ENCODE data around the gene MADD. TPM values are rescaled to one million over a fixed set of nuclear protein-coding genes. Genes with fewer than 3 reads are reported as not detected.
A peak's percentile ranks its signal among the peaks of the same experiment; 100 is the strongest.

Gene MADD
- total RNA-seq, 4 donors from 2014 or later = 47.8 to 83.2 (median 72.9) TPM

- TF ChIP-seq, protein P1, sequence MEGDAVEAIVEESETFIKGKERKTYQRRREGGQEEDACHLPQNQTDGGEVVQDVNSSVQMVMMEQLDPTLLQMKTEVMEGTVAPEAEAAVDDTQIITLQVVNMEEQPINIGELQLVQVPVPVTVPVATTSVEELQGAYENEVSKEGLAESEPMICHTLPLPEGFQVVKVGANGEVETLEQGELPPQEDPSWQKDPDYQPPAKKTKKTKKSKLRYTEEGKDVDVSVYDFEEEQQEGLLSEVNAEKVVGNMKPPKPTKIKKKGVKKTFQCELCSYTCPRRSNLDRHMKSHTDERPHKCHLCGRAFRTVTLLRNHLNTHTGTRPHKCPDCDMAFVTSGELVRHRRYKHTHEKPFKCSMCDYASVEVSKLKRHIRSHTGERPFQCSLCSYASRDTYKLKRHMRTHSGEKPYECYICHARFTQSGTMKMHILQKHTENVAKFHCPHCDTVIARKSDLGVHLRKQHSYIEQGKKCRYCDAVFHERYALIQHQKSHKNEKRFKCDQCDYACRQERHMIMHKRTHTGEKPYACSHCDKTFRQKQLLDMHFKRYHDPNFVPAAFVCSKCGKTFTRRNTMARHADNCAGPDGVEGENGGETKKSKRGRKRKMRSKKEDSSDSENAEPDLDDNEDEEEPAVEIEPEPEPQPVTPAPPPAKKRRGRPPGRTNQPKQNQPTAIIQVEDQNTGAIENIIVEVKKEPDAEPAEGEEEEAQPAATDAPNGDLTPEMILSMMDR (IDR thresholded peaks at IDR 0.05) = no peak
- no peak for TF ChIP-seq POLR2A (IDR thresholded peaks at IDR 0.05)
- DNase-seq = no peak
- Histone ChIP-seq H3K36me3 (no peaks in the 10 kb centered on the region), H3K4me1 (peaks cover 0 to 3% (median 0%) of the 10 kb centered on the region in 4 donors), H3K27me3 (no peaks in the 10 kb centered on the region), H3K9me3 (no peaks in the 10 kb centered on the region), H3K27ac (no peak overlapping the region), H3K4me3 (no peak overlapping the region)
Observed at GRCh38 chr11:47350315-47350714, 80.4 kb downstream of the MADD start.

- no peak for TF ChIP-seq POLR2A (IDR thresholded peaks at IDR 0.05)
- TF ChIP-seq, protein P1 (IDR thresholded peaks at IDR 0.05) = no peak
- H3K4me3 ChIP-seq = no peak overlapping the region
- H3K9me3 ChIP-seq = no peaks in the 10 kb centered on the region
- peaks cover 0 to 3% (median 0%) of the 10 kb centered on the region in 4 donors for H3K4me1 ChIP-seq
- no peaks in the 10 kb centered on the region for H3K36me3 ChIP-seq
- no peak overlapping the region for H3K27ac ChIP-seq
- no peaks in the 10 kb centered on the region for H3K27me3 ChIP-seq
- no peak for DNase-seq
Observed at GRCh38 chr11:47351156-47352126, 81.5 kb downstream of the MADD start.

DNA sequence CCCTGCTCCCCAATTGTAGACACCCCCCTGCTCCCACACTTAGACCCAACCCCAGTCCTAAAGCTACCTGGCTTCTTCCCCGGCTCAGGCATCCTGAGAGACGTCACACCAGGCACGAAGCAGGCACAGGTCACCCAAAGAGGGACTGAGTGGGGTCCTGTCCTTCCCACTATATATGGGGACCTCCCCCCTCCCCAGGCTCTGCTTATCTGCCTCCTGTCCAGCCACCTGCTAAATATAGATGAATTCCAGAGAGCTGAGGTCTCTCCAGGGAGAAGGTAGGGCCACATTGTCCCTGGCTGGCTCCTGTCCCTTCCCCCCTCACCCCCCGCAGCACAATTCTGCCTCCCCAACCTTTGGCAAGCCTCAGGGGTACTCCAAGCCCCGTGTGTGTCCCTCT lies 82.6 kb downstream of the MADD start, which contains the start of gene MYBPC3:
Gene MYBPC3, minus strand, starts transcription at position 147 of the 400 bp plus-strand sequence. Its CDS starts 55 bp downstream, at position 92.
- no peaks in the 10 kb centered on the region for H3K36me3 ChIP-seq
- DNase-seq = no peak
- no peak within 1 kb of the TSS for H3K4me3 ChIP-seq
- TF ChIP-seq POLR2A (IDR thresholded peaks at IDR 0.05) = no peak
- TF ChIP-seq, protein P1 (IDR thresholded peaks at IDR 0.05) = no peak
- no peaks in the 10 kb centered on the region for H3K27me3 ChIP-seq
- H3K4me1 ChIP-seq = peaks cover 0 to 3% (median 0%) of the 10 kb centered on the region in 4 donors
- no peaks in the 10 kb centered on the region for H3K9me3 ChIP-seq
- no peak within 1 kb of the TSS for H3K27ac ChIP-seq

DNA sequence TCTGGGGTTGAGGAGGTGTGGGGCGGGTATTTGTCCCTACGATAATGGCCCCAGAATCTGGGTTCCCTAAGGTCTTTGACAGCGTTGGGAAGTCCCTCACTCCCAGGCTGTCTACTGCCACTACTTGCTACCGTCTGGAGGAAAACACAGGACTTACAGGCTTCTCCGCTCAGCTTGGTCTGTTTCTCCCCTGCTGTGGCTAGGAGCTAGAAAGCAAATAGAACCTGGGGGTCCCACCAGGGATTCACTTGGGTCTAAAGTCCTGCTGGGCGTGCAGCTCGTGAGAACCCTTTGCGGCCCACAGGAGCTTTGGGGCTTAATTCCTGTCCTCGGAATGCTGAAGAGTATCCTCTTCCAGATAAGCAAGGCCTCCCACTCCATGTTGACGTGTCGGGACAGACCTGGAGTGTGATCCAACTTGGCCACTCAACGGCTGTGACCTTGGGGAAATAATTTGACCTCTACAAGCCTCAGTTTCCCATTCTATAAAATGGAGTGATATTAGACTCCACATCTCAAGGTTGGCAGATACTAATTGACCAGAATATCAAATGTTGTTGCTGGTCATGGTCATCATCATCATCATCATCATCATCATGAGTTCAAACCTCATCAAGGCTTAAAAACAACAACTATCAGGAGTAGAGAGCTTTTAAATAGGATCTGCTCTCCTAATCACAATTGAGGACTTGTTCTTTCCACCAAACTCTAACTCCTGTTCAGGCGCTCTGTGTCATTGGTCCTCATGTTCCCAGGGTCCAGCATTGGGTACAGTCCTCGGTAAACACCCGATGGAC lies 84.2 kb downstream of the MADD start:
- H3K36me3 ChIP-seq = no peaks in the 10 kb centered on the region
- peaks cover 0 to 3% (median 0%) of the 10 kb centered on the region in 4 donors for H3K4me1 ChIP-seq
- no peak overlapping the region for H3K27ac ChIP-seq
- TF ChIP-seq, protein P1 (IDR thresholded peaks at IDR 0.05) = no peak
- no peak for TF ChIP-seq POLR2A (IDR thresholded peaks at IDR 0.05)
- H3K9me3 ChIP-seq = no peaks in the 10 kb centered on the region
- H3K27me3 ChIP-seq = no peaks in the 10 kb centered on the region
- DNase-seq = no peak
- H3K4me3 ChIP-seq = no peak overlapping the region

GRCh38 chr11:47354913-47355282 lies 85.0 kb downstream of the MADD start:
- peak in 1 of 3 donors; percentile 40 for DNase-seq
- peaks cover 0 to 3% (median 0%) of the 10 kb centered on the region in 4 donors for H3K4me1 ChIP-seq
- no peak for TF ChIP-seq POLR2A (IDR thresholded peaks at IDR 0.05)
- TF ChIP-seq, protein P1 (IDR thresholded peaks at IDR 0.05) = no peak
- peak overlapping the region in 3 of 4 donors; percentile 40 to 58 (median 52) for H3K27ac ChIP-seq
- H3K36me3 ChIP-seq = no peaks in the 10 kb centered on the region
- no peaks in the 10 kb centered on the region for H3K9me3 ChIP-seq
- H3K27me3 ChIP-seq = no peaks in the 10 kb centered on the region
- H3K4me3 ChIP-seq = peak overlapping the region in 3 of 4 donors; percentile 30 to 64 (median 58)
